ENCODE measurements around the gene RND1.
"Not testable (repeated sequence)": the region's sequence is repeated elsewhere in the genome, so short reads cannot be mapped to it uniquely, and the experiment has no call there.

Gene RND1

GRCh38 chr12:48889679-48890078 lies 24.0 kb upstream of the RND1 start:
- H3K4me3 ChIP-seq (ENCODE audit: low read length in 2 of 2): no peak overlapping the region
- H3K27me3 ChIP-seq (ENCODE audit: control insufficient read depth in 1 of 2, insufficient read depth in 2 of 2, low read length in 2 of 2): peaks cover 11 to 14% of the 10 kb centered on the region in 2 donors
- H3K27ac ChIP-seq (ENCODE audit: low read length): no peak overlapping the region
- H3K9ac ChIP-seq (ENCODE audit: low read length in 2 of 2): no peak overlapping the region
- no peaks in the 10 kb centered on the region for H3K36me3 ChIP-seq (ENCODE audit: control insufficient read depth in 2 of 2, insufficient read depth in 2 of 2, low read length in 2 of 2)
- peaks cover 9% of the 10 kb centered on the region for H3K4me1 ChIP-seq (ENCODE audit: control insufficient read depth, insufficient read depth, low read length)
- H3K9me3 ChIP-seq (ENCODE audit: control insufficient read depth in 2 of 2, low read length in 2 of 2): no peaks in the 10 kb centered on the region

- Histone ChIP-seq H3K9me3 (ENCODE audit: control insufficient read depth in 2 of 2, low read length in 2 of 2) (no peaks in the 10 kb centered on the region), H3K36me3 (ENCODE audit: control insufficient read depth in 2 of 2, insufficient read depth in 2 of 2, low read length in 2 of 2) (no peaks in the 10 kb centered on the region), H3K4me1 (ENCODE audit: control insufficient read depth, insufficient read depth, low read length) (peaks cover 5% of the 10 kb centered on the region), H3K27ac (ENCODE audit: low read length) (no peak overlapping the region), H3K27me3 (ENCODE audit: control insufficient read depth in 1 of 2, insufficient read depth in 2 of 2, low read length in 2 of 2) (peaks cover 19 to 23% of the 10 kb centered on the region in 2 donors), H3K4me3 (ENCODE audit: low read length in 2 of 2) (no peak overlapping the region), H3K9ac (ENCODE audit: low read length in 2 of 2) (no peak overlapping the region)
Measured at GRCh38 chr12:48883305-48884161, 17.9 kb upstream of the RND1 start.

GRCh38 chr12:48882972-48883304 lies 17.3 kb upstream of the RND1 start:
- no peak overlapping the region for H3K9ac ChIP-seq (ENCODE audit: low read length in 2 of 2)
- H3K27ac ChIP-seq (ENCODE audit: low read length): no peak overlapping the region

DNA sequence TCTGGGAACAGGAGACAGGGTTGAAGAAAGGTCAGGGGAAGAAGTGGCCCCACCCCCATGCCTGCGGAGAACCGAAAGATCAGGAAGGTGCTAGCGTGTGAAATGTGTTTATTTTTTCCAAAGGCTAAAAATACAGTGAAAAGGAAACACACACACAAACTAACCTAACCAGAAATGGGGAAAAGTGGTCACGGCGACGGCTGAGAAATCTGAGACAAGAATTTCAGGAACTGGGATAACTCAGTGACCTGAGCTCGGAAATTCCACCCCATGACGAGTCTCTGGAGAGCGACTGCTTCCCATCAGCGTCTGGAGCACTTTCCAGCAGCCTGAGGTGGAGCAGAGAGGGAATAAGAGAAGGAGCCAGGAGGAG lies 16.6 kb upstream of the RND1 start:
- Histone ChIP-seq H3K36me3 (ENCODE audit: control insufficient read depth in 2 of 2, insufficient read depth in 2 of 2, low read length in 2 of 2) (no peaks in the 10 kb centered on the region), H3K4me3 (ENCODE audit: low read length in 2 of 2) (peak overlapping the region in 1 of 2 donors; percentile 44), H3K9ac (ENCODE audit: low read length in 2 of 2) (peak overlapping the region in 1 of 2 donors; percentile 36), H3K4me1 (ENCODE audit: control insufficient read depth, insufficient read depth, low read length) (peaks cover 5% of the 10 kb centered on the region), H3K9me3 (ENCODE audit: control insufficient read depth in 2 of 2, low read length in 2 of 2) (no peaks in the 10 kb centered on the region), H3K27ac (ENCODE audit: low read length) (no peak overlapping the region), H3K27me3 (ENCODE audit: control insufficient read depth in 1 of 2, insufficient read depth in 2 of 2, low read length in 2 of 2) (peaks cover 19 to 23% of the 10 kb centered on the region in 2 donors)

More at GRCh38 chr12:48882972-48883304, 17.3 kb upstream of the RND1 start:
- no peaks in the 10 kb centered on the region for H3K9me3 ChIP-seq (ENCODE audit: control insufficient read depth in 2 of 2, low read length in 2 of 2)
- peaks cover 5% of the 10 kb centered on the region for H3K4me1 ChIP-seq (ENCODE audit: control insufficient read depth, insufficient read depth, low read length)
- no peak overlapping the region for H3K4me3 ChIP-seq (ENCODE audit: low read length in 2 of 2)
- H3K36me3 ChIP-seq (ENCODE audit: control insufficient read depth in 2 of 2, insufficient read depth in 2 of 2, low read length in 2 of 2): no peaks in the 10 kb centered on the region
- H3K27me3 ChIP-seq (ENCODE audit: control insufficient read depth in 1 of 2, insufficient read depth in 2 of 2, low read length in 2 of 2): peaks cover 19 to 23% of the 10 kb centered on the region in 2 donors

DNA sequence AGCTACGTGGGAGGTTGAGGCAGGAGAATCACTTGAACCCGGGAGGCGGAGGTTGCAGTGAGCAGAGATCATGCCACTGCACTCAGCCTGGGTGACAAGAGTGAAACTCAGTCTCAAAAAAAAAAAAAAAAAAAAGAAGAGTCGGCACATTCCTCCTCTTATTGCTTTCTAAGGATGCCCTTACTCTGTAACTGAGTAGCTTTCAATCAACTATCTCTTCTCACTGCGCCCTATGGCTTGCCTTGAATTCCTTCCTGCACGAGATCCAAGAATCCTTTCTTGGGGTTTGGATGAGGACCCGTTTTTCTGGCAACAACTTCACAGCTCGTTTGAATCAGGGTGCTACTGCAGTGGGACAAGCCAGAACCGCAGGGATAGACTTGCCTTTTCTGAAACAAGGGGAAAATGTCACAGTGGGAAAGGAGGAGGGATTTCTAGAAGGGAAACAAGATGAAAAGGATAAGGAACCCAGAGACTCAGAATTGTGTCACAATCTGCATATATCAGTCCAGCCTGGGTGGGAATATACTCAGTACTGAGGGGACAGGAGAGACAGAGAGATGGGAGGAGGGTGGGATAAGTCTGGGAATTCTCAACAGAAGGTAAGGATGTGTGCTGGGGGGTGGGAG lies 16.1 kb upstream of the RND1 start:
- peak overlapping the region in 1 of 2 donors; percentile 44 for H3K4me3 ChIP-seq (ENCODE audit: low read length in 2 of 2)
- H3K9ac ChIP-seq (ENCODE audit: low read length in 2 of 2): no peak overlapping the region
- H3K27ac ChIP-seq (ENCODE audit: low read length): no peak overlapping the region

DNA sequence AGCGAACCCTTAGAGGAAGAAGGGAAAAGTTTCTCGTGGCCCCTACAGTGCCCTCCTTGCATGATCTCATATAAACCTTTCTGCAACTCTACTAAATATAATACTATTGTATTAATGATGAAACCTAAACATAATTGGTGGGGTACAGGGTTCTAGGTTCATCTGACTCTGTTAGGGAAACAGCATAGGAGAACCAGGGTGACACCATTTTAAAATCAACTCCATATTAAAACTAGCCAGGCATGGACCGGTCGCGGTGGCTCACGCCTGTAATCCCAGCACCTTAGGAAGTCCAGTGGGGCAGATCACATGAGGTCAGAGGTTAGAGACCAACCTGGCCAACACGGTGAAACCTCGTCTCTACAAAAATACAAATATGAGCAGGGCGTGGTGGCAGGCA lies 15.0 kb upstream of the RND1 start:
- no peak overlapping the region for H3K27ac ChIP-seq (ENCODE audit: low read length)
- no peak overlapping the region for H3K9ac ChIP-seq (ENCODE audit: low read length in 2 of 2)
- no peaks in the 10 kb centered on the region for H3K36me3 ChIP-seq (ENCODE audit: control insufficient read depth in 2 of 2, insufficient read depth in 2 of 2, low read length in 2 of 2)
- peaks cover 5% of the 10 kb centered on the region for H3K4me1 ChIP-seq (ENCODE audit: control insufficient read depth, insufficient read depth, low read length)
- peaks cover 19 to 20% of the 10 kb centered on the region in 2 donors for H3K27me3 ChIP-seq (ENCODE audit: control insufficient read depth in 1 of 2, insufficient read depth in 2 of 2, low read length in 2 of 2)
- H3K4me3 ChIP-seq (ENCODE audit: low read length in 2 of 2): no peak overlapping the region
- H3K9me3 ChIP-seq (ENCODE audit: control insufficient read depth in 2 of 2, low read length in 2 of 2): no peaks in the 10 kb centered on the region

More for the DNA sequence above, 16.1 kb upstream of the RND1 start:
- Histone ChIP-seq H3K4me1 (ENCODE audit: control insufficient read depth, insufficient read depth, low read length) (peaks cover 5% of the 10 kb centered on the region), H3K27me3 (ENCODE audit: control insufficient read depth in 1 of 2, insufficient read depth in 2 of 2, low read length in 2 of 2) (peaks cover 19 to 23% of the 10 kb centered on the region in 2 donors), H3K9me3 (ENCODE audit: control insufficient read depth in 2 of 2, low read length in 2 of 2) (no peaks in the 10 kb centered on the region), H3K36me3 (ENCODE audit: control insufficient read depth in 2 of 2, insufficient read depth in 2 of 2, low read length in 2 of 2) (no peaks in the 10 kb centered on the region)

GRCh38 chr12:48878548-48878947 lies 12.9 kb upstream of the RND1 start:
- H3K27ac ChIP-seq (ENCODE audit: low read length): no peak overlapping the region
- peaks cover 5% of the 10 kb centered on the region for H3K4me1 ChIP-seq (ENCODE audit: control insufficient read depth, insufficient read depth, low read length)
- peaks cover 13 to 16% of the 10 kb centered on the region in 2 donors for H3K27me3 ChIP-seq (ENCODE audit: control insufficient read depth in 1 of 2, insufficient read depth in 2 of 2, low read length in 2 of 2)
- no peaks in the 10 kb centered on the region for H3K9me3 ChIP-seq (ENCODE audit: control insufficient read depth in 2 of 2, low read length in 2 of 2)
- no peak overlapping the region for H3K4me3 ChIP-seq (ENCODE audit: low read length in 2 of 2)
- no peak overlapping the region for H3K9ac ChIP-seq (ENCODE audit: low read length in 2 of 2)
- H3K36me3 ChIP-seq (ENCODE audit: control insufficient read depth in 2 of 2, insufficient read depth in 2 of 2, low read length in 2 of 2): no peaks in the 10 kb centered on the region

- H3K36me3 ChIP-seq (ENCODE audit: control insufficient read depth in 2 of 2, insufficient read depth in 2 of 2, low read length in 2 of 2): no peaks in the 10 kb centered on the region
- H3K9ac ChIP-seq (ENCODE audit: low read length in 2 of 2): no peak overlapping the region
- no peak overlapping the region for H3K4me3 ChIP-seq (ENCODE audit: low read length in 2 of 2)
- H3K4me1 ChIP-seq (ENCODE audit: control insufficient read depth, insufficient read depth, low read length): no peaks in the 10 kb centered on the region
- H3K27me3 ChIP-seq (ENCODE audit: control insufficient read depth in 1 of 2, insufficient read depth in 2 of 2, low read length in 2 of 2): peaks cover 0 to 4% of the 10 kb centered on the region in 2 donors
- H3K27ac ChIP-seq (ENCODE audit: low read length): no peak overlapping the region
- H3K9me3 ChIP-seq (ENCODE audit: control insufficient read depth in 2 of 2, low read length in 2 of 2): no peaks in the 10 kb centered on the region
Measured at GRCh38 chr12:48875944-48876515, 10.4 kb upstream of the RND1 start.

DNA sequence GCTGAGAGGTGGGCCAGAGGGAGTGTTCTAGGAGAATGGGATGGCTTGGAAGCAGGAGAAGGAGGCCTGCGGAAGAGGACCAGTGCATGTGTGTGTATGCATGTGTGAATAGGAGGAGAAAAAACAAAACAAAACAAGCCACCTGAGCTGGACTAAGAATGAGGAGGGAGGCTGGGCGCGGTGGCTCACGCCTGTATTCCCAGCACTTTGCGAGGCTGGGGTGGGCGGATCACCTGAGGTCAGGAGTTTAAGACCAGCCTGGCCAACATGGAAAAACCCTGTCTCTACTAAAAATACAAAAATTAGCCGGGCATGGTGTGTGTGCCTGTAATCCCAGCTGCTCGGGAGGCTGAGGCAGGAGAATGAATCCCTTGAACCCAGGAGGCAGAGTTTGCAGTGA lies 7.9 kb upstream of the RND1 start:
- not testable (repeated sequence) for H3K36me3 ChIP-seq (ENCODE audit: control insufficient read depth in 2 of 2, insufficient read depth in 2 of 2, low read length in 2 of 2); H3K9ac ChIP-seq (ENCODE audit: low read length in 2 of 2); H3K9me3 ChIP-seq (ENCODE audit: control insufficient read depth in 2 of 2, low read length in 2 of 2); H3K27ac ChIP-seq (ENCODE audit: low read length); H3K4me3 ChIP-seq (ENCODE audit: low read length in 2 of 2); H3K4me1 ChIP-seq (ENCODE audit: control insufficient read depth, insufficient read depth, low read length); H3K27me3 ChIP-seq (ENCODE audit: control insufficient read depth in 1 of 2, insufficient read depth in 2 of 2, low read length in 2 of 2)

GRCh38 chr12:48873096-48873495 lies 7.4 kb upstream of the RND1 start:
- Histone ChIP-seq H3K4me3 (ENCODE audit: low read length in 2 of 2) (no peak overlapping the region), H3K27me3 (ENCODE audit: control insufficient read depth in 1 of 2, insufficient read depth in 2 of 2, low read length in 2 of 2) (no peaks in the 10 kb centered on the region), H3K9ac (ENCODE audit: low read length in 2 of 2) (no peak overlapping the region), H3K27ac (ENCODE audit: low read length) (no peak overlapping the region), H3K9me3 (ENCODE audit: control insufficient read depth in 2 of 2, low read length in 2 of 2) (no peaks in the 10 kb centered on the region), H3K36me3 (ENCODE audit: control insufficient read depth in 2 of 2, insufficient read depth in 2 of 2, low read length in 2 of 2) (no peaks in the 10 kb centered on the region), H3K4me1 (ENCODE audit: control insufficient read depth, insufficient read depth, low read length) (no peaks in the 10 kb centered on the region)

GRCh38 chr12:48869191-48869590 lies 3.5 kb upstream of the RND1 start:
- Histone ChIP-seq H3K36me3 (ENCODE audit: control insufficient read depth in 2 of 2, insufficient read depth in 2 of 2, low read length in 2 of 2) (no peaks in the 10 kb centered on the region), H3K27ac (ENCODE audit: low read length) (no peak overlapping the region), H3K9ac (ENCODE audit: low read length in 2 of 2) (no peak overlapping the region), H3K9me3 (ENCODE audit: control insufficient read depth in 2 of 2, low read length in 2 of 2) (no peaks in the 10 kb centered on the region), H3K27me3 (ENCODE audit: control insufficient read depth in 1 of 2, insufficient read depth in 2 of 2, low read length in 2 of 2) (peaks cover 6 to 7% of the 10 kb centered on the region in 2 donors), H3K4me3 (ENCODE audit: low read length in 2 of 2) (no peak overlapping the region), H3K4me1 (ENCODE audit: control insufficient read depth, insufficient read depth, low read length) (peaks cover 10% of the 10 kb centered on the region)
